Pancreas (tissue), 10 donors: ENCODE data around the gene KBTBD3. TPM values are rescaled to one million over a fixed set of nuclear protein-coding genes. Genes with fewer than 3 reads are reported as not detected.

Experiments
- ATAC-seq, 4 donors: fragments of 200-7000 bp; cut with Tn5 transposase; one replicate each; pipeline versions ENCODE4 v1.8.0 to v1.9.1; 2020; ENCODE audit warnings: mild to moderate bottlenecking in 4 of 4, moderate library complexity in 4 of 4
- DNase-seq, 6 donors: peaks; one replicate each; pipeline ENCODE4 v3.0.0-alpha.2; 2020
- FAIRE-seq: peaks from 2 replicates; lab custom pipeline; 2012; peaks lifted over from hg19 to GRCh38; lab: Jason Lieb, UNC
- H3K27ac ChIP-seq, 4 donors: fragments of 200-600 bp; sonication (generic); 1 replicate in 3 of 4; 2 replicates in 1 of 4; pipeline versions ENCODE4 v1.5.0 to v1.8.0; 2020
- H3K27me3 ChIP-seq, 4 donors: fragments of 200-600 bp; one replicate each; pipeline ENCODE4 v1.8.0; 2021
- H3K36me3 ChIP-seq, 3 donors: fragments of 200-600 bp; sonication (generic) in 1 of 3; one replicate each; pipeline versions ENCODE4 v1.5.0 to v1.8.0; 2020 to 2021
- H3K4me1 ChIP-seq, 3 donors: fragments of 200-600 bp; one replicate each; pipeline ENCODE4 v1.8.0; 2021
- H3K4me3 ChIP-seq, 4 donors: fragments of 200-600 bp; sonication (generic) in 2 of 4; one replicate each; pipeline versions ENCODE4 v1.5.0 to v1.8.0; 2020 to 2021
- H3K9me3 ChIP-seq, 4 donors: fragments of 200-600 bp; one replicate each; pipeline ENCODE4 v1.8.0; 2021
- WGBS, 2 donors: extraction: QIAGEN DNeasy Blood & Tissue Kit; methylation state at CpG; one replicate each; pipeline ENCODE4 v1.1.7; 2013; 5-methylcytosine and 5-hydroxymethylcytosine counted together
- intact Hi-C, 3 donors: fragments of 100-400 bp; cut with DNase I; formaldehyde crosslinking; loops; one replicate each; pipeline versions ENCODE4 v1.11.1 to v1.14.2; 2022
- polyA plus RNA-seq, 2 donors: library from polyadenylated mRNA; stranded (reverse); fragments of 200-250 nt; gene quantifications; one replicate each; pipeline ENCODE4 v1.2.3, GENCODE V29; 2013
- total RNA-seq, 6 donors: library from RNA; stranded (reverse); fragmentation: NEBNext Ultra II Directional in 4 of 6; extraction: Animal tissue kit (Norgen Biotek cat#: 25700) in 4 of 6; gene quantifications; one replicate each; pipeline versions ENCODE4 v1.2.1 to v1.2.4, GENCODE V29; 2021 to 2023
- TF ChIP-seq, protein P1 (sequence below), 4 donors: fragments of 200-600 bp; sonication (generic) in 3 of 4; IDR thresholded peaks; one replicate each; pipeline versions ENCODE4 v1.5.0 to v1.8.0; 2021; ENCODE audit warnings: antibody characterized with exemption in 4 of 4
- donor health status: healthy with polysubstance abuse.
- donor health status: DM: no; HTN: no; CAD: no; lungs with moderate emphysema.
- donor health status: DM: no; HTN: no; CAD: no.
- donor health status: control.
- donor health status: control.
- donor health status: Bipolar disorder and iron deficiency.
- donor health status: DM: yes; HTN: yes; CAD: no.
- donor health status: DM: no; HTN: no; CAD: no.
- donor health status: DM: no; HTN: no; CAD: no.
- donor health status: DM: yes; HTN: yes; CAD: no.

KBTBD3 gene
- total and polyA plus RNA-seq, 8 donors: 2.7 to 11.1 (median 5.4) TPM

DNA sequence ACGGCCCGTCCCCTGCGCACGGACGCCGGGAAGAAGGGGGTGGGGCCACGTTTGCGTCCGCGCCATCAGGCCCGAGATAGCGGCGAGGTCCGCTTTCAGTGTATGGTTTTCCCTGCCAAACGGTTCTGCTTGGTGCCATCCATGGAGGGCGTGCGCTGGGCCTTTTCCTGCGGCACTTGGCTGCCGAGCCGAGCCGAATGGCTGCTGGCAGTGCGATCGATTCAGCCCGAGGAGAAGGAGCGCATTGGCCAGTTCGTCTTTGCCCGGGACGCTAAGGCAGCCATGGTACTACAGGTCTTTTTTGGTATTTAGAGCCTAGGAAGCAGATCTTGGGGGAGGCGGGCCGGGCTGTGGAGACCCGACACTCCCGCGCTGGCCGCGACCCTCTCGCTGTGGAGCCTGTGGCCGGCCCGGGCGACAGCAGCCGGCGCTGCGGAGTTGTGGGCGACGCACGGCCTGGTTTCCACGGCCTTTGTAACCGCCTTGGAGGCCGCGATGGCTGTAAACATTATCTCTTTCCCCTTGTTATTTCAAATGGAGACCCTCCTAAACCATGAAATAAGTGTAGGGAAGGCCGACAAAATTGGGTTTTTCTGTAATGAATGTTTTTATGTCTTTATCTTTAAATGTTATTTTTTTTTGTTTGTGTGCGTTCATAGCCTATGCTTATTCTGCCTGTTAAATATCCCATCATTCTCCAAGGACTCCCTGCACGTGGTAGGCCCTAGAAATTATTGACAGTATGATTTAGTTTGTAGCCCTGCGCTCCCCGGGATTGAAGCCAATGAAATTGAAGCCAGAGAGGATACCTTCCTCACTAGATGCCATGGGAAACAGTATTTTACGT, 685 bp upstream of the KBTBD3 start, which contains the start of gene AASDHPPT:
AASDHPPT (plus strand) TSS at position 54 of the 847 bp plus-strand sequence; CDS start at position 103, 49 bp downstream.
- Histone ChIP-seq H3K27ac (peak within 1 kb of the TSS; percentile 91 to 98 (median 94)), H3K4me1 (peaks cover 15 to 44% (median 42%) of the 10 kb centered on the region in 3 donors), H3K9me3 (no peaks in the 10 kb centered on the region), H3K27me3 (no peaks in the 10 kb centered on the region), H3K36me3 (peaks cover 0 to 11% (median 0%) of the 10 kb centered on the region in 3 donors), H3K4me3 (peak within 1 kb of the TSS; percentile 58 to 81 (median 69))
- FAIRE-seq: no peak
- DNase-seq: peak in 5 of 6 donors; percentile 23 to 76 (median 40)
- intact Hi-C loops: no loop called here
- TF ChIP-seq, protein P1, sequence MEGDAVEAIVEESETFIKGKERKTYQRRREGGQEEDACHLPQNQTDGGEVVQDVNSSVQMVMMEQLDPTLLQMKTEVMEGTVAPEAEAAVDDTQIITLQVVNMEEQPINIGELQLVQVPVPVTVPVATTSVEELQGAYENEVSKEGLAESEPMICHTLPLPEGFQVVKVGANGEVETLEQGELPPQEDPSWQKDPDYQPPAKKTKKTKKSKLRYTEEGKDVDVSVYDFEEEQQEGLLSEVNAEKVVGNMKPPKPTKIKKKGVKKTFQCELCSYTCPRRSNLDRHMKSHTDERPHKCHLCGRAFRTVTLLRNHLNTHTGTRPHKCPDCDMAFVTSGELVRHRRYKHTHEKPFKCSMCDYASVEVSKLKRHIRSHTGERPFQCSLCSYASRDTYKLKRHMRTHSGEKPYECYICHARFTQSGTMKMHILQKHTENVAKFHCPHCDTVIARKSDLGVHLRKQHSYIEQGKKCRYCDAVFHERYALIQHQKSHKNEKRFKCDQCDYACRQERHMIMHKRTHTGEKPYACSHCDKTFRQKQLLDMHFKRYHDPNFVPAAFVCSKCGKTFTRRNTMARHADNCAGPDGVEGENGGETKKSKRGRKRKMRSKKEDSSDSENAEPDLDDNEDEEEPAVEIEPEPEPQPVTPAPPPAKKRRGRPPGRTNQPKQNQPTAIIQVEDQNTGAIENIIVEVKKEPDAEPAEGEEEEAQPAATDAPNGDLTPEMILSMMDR (IDR thresholded peaks at IDR 0.05): no peak
- ATAC-seq: peak; percentile 30 to 55 (median 43)
- 0% methylated on average over 55 of the region's 55 CpGs for WGBS, 2 donors

DNA sequence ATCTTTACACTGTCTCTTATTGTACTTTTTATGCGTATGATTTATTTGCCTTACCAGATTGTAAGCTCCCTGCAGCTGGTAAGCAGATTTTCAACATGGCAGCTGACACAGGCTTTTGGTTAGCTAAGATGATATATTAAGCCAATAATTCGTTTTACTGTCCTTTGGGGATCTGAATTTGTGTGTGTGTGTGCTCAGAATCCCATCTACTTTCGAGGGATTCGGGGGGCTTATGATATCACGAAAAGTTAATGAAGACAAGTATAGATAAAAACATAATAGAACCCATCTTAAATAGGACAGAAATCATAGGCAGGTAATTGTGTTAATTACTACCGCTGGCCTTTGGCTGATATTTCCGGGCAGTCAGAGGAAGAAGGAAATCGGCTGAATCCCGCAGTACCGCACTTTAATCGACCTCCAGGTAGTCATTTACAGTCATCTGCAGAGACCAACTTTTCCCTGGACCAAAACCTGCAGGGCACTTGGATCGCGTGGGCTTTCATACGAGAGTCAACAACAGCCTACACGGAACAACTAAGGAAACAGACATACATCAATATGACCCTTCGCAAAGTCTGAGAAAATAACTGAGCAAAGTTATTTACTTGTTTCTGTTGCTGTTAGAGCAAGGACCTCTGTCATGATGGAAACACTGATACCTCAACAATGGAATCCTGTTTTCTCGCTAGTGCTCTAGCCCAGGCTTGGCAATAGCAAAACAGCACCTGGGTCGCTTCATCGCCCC, 802 bp downstream of the KBTBD3 start:
- peaks cover 0 to 11% (median 0%) of the 10 kb centered on the region in 3 donors for H3K36me3 ChIP-seq
- TF ChIP-seq, protein P1 (IDR thresholded peaks at IDR 0.05): no peak
- H3K4me1 ChIP-seq: peaks cover 15 to 37% (median 36%) of the 10 kb centered on the region in 3 donors
- peak in 2 of 4 donors; percentile 2 to 3 for ATAC-seq
- DNase-seq: peak in 1 of 6 donors; percentile 6
- no peaks in the 10 kb centered on the region for H3K9me3 ChIP-seq
- peak overlapping the region; percentile 56 to 81 (median 64) for H3K4me3 ChIP-seq
- no peaks in the 10 kb centered on the region for H3K27me3 ChIP-seq
- no peak for FAIRE-seq
- intact Hi-C loops: no loop called here
- WGBS, 2 donors: 4 to 6% methylated on average over 19 of the region's 19 CpGs
- peak overlapping the region; percentile 91 to 98 (median 94) for H3K27ac ChIP-seq

DNA sequence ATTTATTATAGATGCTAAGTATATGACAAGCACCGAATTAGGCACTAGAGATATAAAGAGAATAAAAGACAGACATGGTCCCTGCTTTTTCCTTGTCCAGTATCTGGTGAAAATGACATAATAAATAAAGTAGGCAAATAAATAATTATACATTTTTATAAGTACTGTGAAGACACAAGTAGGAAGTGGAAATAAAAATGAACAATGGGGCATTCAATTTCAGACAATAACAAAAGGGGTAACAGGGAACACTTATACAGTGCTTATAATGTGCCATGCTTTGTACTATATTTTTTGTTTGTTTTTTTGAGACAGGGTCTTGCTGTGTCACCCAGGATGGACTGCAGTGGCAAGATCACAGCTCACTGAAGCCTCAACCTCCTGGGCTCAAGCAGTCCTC, 4.3 kb downstream of the KBTBD3 start:
- Histone ChIP-seq H3K36me3 (no peaks in the 10 kb centered on the region), H3K4me3 (no peak overlapping the region), H3K4me1 (peaks cover 0 to 6% (median 5%) of the 10 kb centered on the region in 3 donors), H3K27me3 (no peaks in the 10 kb centered on the region), H3K9me3 (no peaks in the 10 kb centered on the region), H3K27ac (no peak overlapping the region)
- DNase-seq: no peak
- 64 to 69% methylated on average over 1 of the region's 1 CpG for WGBS, 2 donors
- intact Hi-C loops: no loop called here
- FAIRE-seq: no peak
- no peak for ATAC-seq
- TF ChIP-seq, protein P1 (IDR thresholded peaks at IDR 0.05): no peak

DNA sequence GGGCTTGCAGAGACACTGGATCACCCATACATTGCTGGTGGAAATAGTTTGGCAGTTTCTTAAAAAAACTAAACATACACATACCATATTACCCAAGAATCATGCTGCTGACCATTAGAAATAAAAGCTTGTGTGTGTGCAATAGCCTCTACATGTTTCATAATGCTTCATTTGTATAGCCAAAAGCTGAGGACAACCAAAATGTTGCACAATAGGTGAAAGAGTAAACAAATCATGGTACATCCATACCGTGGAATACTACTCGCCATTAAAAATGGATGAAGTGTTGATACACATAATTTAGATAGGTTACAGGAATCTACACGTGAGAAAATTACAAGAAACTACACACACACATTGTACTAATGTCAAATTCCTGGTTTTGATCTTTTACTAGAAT, 6.5 kb downstream of the KBTBD3 start:
- no peak for ATAC-seq
- no peaks in the 10 kb centered on the region for H3K9me3 ChIP-seq
- TF ChIP-seq, protein P1 (IDR thresholded peaks at IDR 0.05): no peak
- H3K27me3 ChIP-seq: no peaks in the 10 kb centered on the region
- intact Hi-C loops: no loop called here
- H3K27ac ChIP-seq: no peak overlapping the region
- H3K4me3 ChIP-seq: no peak overlapping the region
- H3K4me1 ChIP-seq: peaks cover 0 to 5% (median 0%) of the 10 kb centered on the region in 3 donors
- no peaks in the 10 kb centered on the region for H3K36me3 ChIP-seq
- no peak for DNase-seq
- WGBS, 2 donors: 93 to 95% methylated on average over 3 of the region's 3 CpGs
- no peak for FAIRE-seq
